GM19328 (cell line): ENCODE data around the gene CAMTA2.
A peak's percentile ranks its signal among the peaks of the same experiment; 100 is the strongest.

Experiments
- ATAC-seq: cut with Tn5 transposase; IDR thresholded peaks from one replicate; pipeline ENCODE4 v1.9.1; 2021; ENCODE audit warnings: mild to moderate bottlenecking, moderate library complexity; ENCODE audit not compliant: unreplicated experiment

CAMTA2 gene

DNA sequence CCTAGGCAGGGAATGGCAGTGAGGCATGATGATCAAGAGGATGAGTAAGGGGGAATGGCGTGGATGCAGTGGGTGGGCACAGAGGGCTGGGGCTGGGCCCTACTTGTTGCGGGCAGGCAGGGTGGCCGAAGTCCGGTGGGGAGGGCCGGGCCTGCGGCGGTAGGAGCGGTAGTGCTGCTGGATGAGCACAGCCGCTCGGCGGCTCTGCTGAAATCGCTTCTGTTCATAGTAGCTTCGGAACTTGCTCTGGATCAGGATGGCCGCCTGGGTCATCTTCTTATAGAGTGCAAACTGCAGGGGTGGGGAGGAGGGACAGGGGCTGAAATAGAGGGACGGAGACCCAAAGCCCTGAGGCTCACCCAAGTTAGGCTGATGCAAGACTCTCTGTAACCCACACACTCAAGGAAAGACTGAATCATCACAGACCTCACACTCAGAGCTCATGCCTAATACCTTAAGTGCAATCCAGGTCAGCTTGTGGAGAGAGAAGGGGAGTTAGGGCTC lies 18.4 kb downstream of the CAMTA2 start:
- no peak for ATAC-seq

DNA sequence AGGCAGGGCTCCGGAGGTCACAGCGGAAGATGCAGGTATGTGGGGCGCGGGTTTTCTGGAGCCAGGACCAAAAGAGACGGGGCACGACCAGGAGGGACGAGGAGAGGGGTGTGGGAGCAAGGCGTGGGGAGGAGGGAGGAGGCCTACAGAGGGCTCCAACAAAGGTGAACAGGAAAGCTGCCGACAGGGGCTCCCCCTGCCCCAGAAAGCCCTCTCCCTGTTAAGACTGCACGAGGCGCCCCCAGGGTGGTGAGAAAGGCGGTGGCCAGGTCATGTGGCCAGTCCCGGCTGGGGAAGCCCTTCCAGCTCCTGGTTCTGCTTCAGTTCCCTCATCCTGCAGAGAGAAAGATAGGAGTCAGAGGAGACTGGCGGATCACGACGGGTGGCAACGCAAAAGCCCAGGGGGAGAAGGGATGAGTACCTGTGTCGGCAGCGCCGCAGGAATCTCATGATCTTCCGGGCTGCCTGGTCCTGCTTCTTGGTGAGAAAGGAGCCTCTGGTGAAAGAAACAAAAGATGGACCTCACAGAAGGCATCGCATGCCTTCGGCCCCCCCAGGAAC lies 18.9 kb downstream of the CAMTA2 start:
- no peak for ATAC-seq

DNA sequence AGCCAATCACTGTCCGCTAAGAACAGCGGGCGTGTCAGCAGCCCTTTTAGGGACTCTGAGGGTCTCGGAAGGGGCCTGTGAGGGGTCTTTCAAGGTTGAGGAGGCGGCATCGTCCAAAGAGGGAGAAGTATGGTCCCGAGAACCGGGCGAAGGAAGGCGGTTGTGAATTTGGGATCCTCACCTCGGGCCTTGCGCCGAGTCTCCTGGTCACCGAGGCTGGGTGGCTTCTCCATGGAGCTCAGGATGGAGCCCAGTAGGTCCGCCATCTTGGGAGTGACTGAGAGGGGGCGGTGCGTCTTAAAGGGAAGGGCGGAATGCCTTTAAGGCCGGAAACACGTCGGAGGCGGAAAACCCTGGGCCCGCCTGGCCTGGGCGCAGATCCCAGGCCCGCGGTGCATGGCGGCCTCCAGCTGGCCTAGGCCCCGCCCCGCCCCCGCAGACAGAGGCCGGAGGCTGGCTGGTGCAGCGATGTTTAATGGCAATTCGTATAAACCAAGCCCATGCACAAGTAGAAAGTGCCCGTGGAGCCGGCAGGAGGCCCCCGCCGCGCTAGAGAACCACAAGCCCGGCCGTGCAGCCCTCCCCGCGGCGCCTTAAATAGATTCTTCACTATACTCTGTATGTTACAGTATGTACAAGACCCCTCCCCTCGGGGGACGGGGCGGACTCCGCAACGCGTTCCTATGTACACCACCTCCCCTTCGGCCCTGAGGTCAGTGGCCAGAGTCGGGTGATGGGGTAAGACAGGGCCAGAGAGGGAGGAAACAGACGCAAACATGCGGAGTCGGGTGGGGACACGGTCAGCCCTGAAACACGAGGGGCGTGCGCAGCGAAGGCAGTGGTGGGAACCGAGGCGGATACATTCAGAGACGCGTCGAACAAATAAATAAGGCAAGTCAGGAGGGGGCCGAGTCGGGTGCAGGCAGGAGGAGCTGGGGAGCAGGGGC lies 19.7 kb downstream of the CAMTA2 start, which contains the start of gene SPAG7:
SPAG7 (minus strand) TSS at position 279 of the 947 bp plus-strand sequence; CDS start at position 266, 13 bp downstream.
- peak; percentile 46 for ATAC-seq

DNA sequence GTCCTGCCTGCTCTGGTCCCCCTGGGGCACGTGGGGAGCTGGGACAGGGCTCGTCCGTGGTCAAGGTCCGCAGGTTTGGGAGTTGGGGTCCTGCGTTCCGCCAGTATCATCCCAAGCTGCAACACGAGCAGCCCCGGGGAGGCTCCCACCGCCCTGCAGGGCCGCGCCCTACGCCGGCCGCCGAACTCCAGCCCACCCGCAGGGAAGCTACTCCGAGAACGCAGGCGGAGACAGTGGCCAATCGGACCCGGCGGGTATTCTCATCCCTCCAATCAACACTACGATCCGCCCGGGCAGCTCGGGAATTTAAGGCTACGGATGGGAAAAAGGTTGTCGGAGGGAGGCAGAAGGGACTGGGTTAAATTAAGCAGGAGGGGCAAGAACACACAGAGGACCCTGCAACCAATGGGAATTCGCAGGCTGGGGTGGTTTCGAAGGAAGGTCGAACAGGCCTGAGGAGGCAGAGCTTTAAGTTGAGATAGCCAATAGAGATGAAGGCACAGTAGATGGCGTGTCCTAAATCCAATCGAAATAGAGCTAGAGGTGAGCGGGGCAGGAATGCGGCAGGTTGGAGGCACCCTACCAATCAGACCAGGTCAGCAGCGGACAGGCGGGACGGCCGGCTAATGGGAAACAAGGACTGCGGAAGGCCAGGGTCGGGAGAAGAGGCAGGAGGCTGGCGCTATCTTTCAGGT lies 20.5 kb downstream of the CAMTA2 start:
- ATAC-seq = peak; percentile 76

DNA sequence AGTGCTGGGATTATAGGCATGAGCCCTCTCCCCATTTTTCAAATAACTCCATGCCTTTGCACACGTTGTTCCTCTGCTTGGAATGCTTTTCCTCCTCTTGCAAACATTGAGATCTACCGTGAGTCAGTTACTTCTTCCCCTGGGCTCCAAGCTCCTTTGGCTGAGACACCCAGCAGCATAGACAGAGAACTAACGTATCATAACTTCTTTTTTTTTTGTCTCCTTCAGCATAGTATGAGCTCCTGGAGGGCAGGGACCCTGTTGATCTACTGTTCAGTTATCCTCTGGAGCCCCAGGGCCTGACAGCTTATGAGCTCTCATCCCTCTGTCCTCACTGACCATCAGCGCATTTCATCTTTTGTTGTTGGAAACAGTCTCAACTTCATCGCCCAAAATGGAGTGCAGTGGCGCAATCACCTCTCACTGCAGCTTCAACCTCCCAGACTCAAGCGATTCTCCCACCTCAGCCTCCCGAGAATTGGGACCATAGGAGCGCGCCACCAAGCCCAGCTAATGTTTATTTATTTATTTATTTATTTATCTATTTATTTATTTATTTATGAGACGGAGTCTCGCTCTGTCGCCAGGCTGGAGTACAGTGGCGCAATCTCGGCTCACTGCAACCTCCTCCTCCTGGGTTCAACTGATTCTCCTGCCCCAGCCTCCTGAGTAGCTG lies 22.0 kb downstream of the CAMTA2 start:
- no peak for ATAC-seq

DNA sequence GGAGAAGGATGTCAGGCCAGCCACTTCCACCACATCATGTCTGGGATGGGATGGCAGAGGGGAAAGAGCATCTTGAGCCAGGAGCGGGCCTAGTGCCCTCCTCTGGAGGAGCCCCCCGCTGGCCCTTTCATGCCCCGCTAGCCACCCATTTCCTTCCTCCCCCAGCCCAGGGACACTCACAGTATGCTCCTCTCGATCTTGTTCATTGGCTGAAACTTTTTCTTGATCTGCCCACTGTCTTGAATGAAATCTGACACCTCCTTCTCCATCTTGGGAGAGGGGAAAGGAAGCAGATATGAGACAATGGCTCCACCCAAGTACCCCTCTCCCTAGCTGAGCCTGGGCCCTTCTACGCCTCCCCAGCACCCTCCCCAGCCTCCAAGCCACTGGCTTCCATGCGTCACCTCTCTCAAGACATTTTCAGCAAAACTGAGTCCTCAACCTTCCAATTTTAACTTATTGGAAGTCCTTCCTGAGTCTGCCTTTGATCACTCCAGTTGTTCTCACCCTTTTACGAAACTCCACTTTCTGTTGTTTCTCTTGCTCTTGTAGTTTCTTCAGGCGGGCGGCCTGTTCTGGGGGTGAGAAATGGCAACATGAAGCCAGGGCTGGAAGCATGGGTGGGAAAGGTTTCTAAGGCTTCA lies 27.1 kb downstream of the CAMTA2 start:
- no peak for ATAC-seq

DNA sequence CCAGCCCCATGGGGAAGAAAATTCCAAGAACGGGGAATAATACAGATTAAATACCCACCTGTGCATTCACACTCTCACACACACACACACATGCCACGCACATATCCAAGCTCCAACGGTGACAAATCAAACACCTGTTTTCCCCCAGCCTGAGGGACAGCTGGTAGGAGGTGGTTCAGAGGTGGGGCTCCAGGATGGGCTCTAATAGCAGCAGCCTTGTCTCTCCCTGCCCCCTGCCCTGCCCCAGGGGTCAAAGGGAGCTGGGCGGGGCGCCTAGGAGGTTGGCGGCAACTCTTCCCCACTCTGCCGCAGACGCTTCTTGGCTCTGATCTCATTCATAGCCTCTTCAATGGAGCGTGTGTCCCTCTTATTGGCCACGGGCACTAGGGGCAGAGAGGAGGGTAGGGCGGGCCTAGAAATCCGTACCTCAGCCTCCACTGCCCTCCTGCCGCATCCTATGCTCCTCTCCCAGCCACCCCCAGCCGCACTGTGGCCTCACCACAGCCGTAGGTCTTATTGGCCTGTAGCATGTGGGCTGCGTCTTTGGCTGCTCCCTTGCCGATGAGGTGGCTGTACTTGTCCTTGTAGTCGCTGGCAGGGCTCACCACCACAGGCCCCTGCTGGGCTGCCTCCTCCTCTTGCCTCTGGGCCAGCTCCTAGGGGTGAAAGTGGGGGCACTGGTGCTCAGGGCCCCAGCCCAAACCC lies 28.1 kb downstream of the CAMTA2 start:
- no peak for ATAC-seq

DNA sequence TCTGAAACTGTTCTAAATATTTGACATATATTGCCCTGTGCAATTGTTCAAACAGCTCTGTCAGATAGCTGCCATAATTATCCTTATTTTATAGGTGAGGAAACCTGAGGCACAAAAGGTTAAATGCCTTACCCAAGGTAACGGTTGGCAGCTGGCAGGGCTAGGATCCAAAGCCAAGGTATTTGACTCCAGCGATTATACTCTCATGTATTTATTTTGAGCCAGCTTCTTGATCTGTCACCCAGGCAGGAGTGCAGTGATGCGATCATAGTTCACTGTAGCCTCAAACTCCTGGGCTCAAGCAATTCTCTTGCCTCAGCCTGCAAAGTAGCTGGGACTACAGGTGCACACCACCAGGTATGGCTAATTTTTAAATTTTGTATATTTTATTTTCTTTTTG lies 29.4 kb downstream of the CAMTA2 start:
- ATAC-seq = no peak

DNA sequence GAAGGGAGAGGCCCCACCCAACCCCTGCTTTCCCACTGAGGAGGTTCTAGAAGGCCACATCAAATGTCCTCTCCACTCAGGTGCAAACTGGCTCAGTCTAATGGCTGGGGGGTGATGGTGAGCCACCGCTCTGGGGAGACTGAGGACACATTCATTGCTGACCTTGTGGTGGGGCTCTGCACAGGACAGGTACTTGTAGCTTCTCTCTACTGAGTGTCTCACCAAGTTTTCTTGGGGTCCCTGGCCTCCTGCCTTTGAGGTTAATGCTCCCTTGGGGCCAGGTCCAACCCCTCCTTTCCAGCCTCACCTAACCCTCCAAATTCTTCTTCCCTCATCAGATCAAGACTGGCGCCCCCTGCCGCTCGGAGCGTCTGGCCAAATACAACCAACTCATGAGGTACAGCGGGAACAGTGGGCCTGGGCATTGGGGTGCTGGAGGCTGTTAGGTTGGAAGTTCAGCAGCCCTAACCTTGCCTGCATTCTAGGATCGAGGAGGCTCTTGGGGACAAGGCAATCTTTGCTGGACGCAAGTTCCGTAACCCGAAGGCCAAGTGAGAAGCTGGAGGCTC lies 30.9 kb downstream of the CAMTA2 start:
- ATAC-seq = no peak

DNA sequence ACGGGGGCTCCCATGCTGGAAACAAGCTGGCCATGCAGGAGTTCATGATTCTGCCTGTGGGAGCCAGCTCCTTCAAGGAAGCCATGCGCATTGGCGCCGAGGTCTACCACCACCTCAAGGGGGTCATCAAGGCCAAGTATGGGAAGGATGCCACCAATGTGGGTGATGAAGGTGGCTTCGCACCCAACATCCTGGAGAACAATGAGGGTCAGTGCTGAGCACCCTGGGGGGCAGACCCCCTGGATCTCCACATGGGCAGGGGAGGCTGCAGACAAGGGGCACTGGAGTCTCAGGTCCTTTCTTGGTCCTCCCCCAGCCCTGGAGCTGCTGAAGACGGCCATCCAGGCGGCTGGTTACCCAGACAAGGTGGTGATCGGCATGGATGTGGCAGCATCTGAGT lies 32.4 kb downstream of the CAMTA2 start:
- no peak for ATAC-seq

DNA sequence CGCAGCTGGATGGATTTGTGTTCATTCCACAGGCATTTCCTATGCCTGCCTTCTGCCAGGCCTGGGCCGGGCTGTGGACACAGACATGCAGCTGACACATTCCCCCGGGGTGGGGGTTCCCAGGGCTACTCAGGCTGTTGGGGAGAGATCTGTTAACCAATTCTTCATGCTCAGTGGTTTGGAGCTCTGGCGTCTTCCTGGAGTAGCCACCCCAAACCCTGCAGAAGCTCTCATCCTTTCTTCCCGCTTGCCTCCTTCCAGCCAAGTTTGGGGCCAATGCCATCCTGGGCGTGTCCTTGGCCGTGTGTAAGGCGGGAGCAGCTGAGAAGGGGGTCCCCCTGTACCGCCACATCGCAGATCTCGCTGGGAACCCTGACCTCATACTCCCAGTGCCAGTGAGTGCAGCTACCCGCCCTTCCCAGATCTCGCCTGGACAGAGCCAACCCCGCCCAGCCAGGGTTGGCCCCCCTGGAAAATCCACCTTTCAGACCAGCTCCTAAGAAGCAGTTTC lies 34.0 kb downstream of the CAMTA2 start:
- no peak for ATAC-seq

DNA sequence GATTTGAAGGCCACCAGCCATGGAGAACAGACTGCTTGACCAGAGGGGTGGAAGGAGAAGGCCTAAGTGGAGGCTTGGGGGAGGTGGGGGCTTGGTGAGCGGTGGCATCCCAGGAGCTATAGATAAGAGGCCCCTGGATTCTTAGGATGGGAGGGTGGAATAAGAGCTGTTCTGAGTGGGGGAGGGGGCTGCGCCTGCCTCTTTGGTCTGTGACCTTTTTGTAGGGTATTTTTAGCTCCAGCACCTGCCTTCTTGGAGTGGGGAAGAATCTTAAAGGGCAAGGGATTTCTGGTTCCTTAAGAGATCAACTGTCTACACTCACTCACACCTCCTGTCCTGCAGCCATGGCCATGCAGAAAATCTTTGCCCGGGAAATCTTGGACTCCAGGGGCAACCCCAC lies 36.0 kb downstream of the CAMTA2 start:
- no peak for ATAC-seq

DNA sequence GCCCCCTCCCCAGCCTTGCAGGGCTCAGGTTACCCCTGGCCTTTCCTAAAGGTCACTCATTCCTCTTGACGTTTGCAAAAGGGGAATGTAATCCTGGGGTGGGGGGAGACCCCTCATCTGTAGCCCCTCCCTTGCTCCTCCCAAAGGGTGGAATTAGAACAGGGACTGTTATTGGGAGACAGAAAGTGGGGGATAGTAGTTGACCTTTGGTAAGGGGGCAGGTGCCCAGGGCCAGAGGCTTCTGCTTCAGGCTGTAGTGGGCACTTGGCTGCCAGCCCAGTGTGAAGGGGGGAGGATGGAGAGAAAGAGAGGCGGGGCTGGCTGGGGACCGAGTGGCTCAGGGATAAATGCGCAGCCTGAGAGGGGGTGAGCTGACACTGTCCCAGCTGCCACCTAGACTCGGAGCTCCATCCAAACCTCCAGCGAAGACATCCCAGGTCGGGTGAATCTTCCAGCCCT lies 36.7 kb downstream of the CAMTA2 start, which contains the start of gene ENO3:
ENO3 (plus strand) TSS at position 374 of the 459 bp plus-strand sequence. CDS start 711 bp downstream, outside the sequence.
- ATAC-seq = no peak

DNA sequence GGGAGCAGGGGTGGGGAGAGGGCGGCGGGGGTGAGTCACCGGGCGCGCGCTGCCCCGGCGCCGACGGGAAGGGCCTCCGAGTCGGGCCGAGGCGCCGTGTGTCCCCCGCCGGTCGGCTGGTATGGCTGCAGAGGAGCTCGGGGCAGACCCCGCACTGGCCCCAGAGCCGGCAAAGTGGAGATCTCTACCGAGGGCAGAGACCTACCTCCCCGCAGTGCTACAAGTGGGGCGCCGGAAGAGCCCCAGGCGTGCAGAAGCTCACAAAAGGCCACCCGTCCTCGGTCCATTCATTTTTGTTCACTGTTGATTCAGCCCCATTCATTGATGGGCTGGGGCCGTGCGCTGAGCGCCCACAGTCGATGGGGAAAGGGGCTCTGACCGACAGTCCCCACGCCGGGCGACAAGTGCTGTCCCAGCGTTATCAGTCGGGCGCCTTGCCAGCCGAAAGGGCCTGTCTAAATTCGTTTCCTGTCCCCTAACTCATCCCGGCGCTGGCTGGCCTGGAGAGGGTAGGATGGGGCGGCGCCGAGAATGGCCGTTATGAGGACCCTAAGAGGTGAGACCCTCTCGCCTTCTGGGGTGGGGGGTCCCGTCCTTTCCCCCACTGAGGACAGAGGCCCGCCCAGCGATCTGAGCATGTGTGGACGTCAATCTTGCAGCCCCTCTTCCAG lies 37.3 kb downstream of the CAMTA2 start:
- ATAC-seq = no peak

DNA sequence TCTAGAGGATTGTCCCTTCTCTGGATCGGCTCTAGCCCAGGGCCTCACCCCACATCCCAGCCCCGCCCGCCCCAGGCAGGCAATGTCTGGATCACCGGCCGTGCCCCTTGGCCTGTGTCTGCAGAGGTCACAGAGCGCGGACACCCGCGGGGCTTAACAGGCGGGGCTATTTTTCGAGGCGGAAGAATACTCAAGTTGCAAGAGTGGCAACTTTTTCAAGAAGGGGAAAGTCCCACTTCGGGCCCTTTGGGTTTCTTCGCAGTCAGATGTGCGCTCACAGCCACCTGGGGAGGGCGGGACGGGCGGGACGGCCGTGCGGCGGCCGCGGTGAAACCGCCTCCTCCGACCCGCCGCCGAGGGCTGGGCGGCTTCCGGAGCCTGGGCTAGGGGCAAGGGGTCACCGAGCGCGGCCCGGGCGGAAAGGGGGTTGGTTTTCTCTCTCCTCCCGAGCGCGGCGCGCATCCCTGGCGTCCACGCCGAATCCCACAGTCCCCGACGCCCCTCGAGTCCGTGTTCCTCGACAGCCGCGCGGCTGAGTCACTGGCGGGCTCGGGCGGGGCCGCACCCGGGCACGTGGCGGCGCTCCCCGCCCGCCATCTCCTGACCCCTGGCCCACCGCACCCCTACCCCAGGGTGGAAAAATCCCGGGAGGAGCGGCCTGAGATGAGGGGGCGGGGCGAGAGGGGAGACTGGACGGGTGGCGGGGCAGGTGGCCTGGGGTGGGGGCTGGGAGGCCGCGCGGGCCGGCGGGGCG lies 38.0 kb downstream of the CAMTA2 start:
- no peak for ATAC-seq

DNA sequence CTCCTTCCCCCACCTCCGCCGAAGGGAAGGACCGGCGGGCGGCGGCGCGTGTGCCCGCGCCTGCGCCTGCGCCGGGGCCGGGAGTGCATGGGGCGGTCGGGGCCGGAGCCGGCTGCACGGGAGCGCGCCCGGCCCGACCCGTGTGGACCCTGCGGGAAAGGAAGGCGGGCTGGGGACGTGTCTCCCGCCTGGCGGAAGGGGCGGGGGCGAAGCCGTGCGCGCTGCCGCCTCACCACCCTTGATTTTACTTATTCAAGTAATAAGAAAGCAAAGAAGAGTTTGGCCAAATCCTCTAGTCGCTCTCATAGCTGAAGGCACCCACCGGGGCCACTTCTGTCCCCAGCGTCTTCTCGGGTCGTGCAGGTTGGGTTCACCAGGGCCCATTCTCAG lies 38.5 kb downstream of the CAMTA2 start:
- peak; percentile 34 for ATAC-seq

DNA sequence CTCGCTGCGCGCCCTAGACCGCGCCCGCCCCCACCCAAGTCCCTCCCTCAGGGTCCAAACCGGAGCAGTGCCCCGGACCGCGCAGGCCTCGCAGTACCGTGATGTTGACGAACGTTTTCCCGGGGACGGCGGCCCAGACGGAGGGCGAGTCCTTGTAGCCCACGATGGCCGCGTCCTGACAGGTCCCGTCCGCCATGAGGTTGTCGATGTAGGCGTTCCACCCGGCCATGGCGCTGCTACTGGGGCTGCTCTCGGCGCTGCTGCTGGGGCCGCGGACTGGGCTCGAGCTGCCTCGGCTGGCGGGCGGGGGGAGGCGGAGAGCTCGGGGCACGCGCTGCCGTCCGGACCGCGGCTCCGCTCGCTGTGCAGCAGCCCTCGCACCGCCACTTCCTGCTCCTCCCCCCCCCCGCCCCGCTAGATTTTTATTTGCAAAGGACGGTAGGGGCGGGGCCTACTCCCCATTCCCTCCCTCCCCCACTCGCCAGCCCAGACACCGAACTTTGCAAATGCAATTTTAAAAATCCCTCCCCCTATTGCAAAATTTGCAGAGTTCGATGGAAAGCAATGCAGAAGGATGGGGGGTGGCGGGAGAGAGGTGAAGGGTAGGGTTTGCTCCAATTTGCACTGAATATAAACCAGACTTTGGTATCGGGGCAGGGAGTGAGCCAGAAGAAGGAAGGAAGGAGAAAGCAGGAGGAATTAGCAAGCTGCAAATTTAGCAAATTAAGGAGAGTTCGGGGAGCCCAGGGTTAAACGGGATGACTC lies 39.1 kb downstream of the CAMTA2 start, which contains the start of gene PFN1:
PFN1 (minus strand) TSS at position 365 of the 765 bp plus-strand sequence; CDS start at position 229, 136 bp downstream.
- peak; percentile 15 for ATAC-seq
